ENCODE results near the gene NRIP3. TPM values are rescaled to one million over a fixed set of nuclear protein-coding genes. Genes with fewer than 3 reads are reported as not detected.
"Not testable (repeated sequence)": the region's sequence is repeated elsewhere in the genome, so short reads cannot be mapped to it uniquely, and the experiment has no call there.

NRIP3 gene
- total and polyA plus RNA-seq, 9 donors = 0.24 to 16.9 (median 0.99) TPM

- intact Hi-C loops (cut with DNase I) = loop anchor here in 2 of 4 donors (1.0 to 5.0 kb wide), 2 partner anchors 120 kb away; no protein-coding TSS in a partner anchor
- 82 to 89% (median 86%) methylated on average over 6 of the region's 6 CpGs for WGBS, 3 donors
Measured at GRCh38 chr11:9016916-9017642, 13.3 kb upstream of the NRIP3 start.

GRCh38 chr11:9015677-9016076 is 11.9 kb upstream of the NRIP3 start:
- H3K4me1 ChIP-seq (ENCODE audit: insufficient read depth) = no peaks in the 10 kb centered on the region
- 8 to 13% (median 13%) methylated on average over 4 of the region's 4 CpGs for WGBS, 3 donors
- H3K27me3 ChIP-seq = no peaks in the 10 kb centered on the region
- no peaks in the 10 kb centered on the region for H3K9me3 ChIP-seq
- H3K36me3 ChIP-seq = no peaks in the 10 kb centered on the region
- no peak overlapping the region for H3K27ac ChIP-seq
- intact Hi-C loops (cut with DNase I) = loop anchor here in 2 of 4 donors (1.0 to 5.0 kb wide), 2 partner anchors 122 kb away; no protein-coding TSS in a partner anchor
- H3K4me3 ChIP-seq = no peak overlapping the region
- TF ChIP-seq EP300 (IDR thresholded peaks at IDR 0.05) (no peak), CTCF (IDR thresholded peaks at IDR 0.05) (peak; percentile 39 to 57 (median 56))
- peak; percentile 35 to 60 (median 51) for DNase-seq

More at GRCh38 chr11:9016916-9017642, 13.3 kb upstream of the NRIP3 start:
- no peak for TF ChIP-seq EP300 (IDR thresholded peaks at IDR 0.05)
- no peak for TF ChIP-seq CTCF (IDR thresholded peaks at IDR 0.05)
- no peak for TF ChIP-seq POLR2A (IDR thresholded peaks at IDR 0.05)
- Histone ChIP-seq H3K4me3 (no peak overlapping the region), H3K27me3 (no peaks in the 10 kb centered on the region), H3K4me1 (ENCODE audit: insufficient read depth) (peaks cover 2% of the 10 kb centered on the region), H3K27ac (no peak overlapping the region), H3K9me3 (no peaks in the 10 kb centered on the region), H3K36me3 (no peaks in the 10 kb centered on the region)
- DNase-seq = no peak

GRCh38 chr11:9014826-9015225 is 11.0 kb upstream of the NRIP3 start:
- Histone ChIP-seq H3K4me1 (ENCODE audit: insufficient read depth) (no peaks in the 10 kb centered on the region), H3K9me3 (no peaks in the 10 kb centered on the region), H3K4me3 (no peak overlapping the region), H3K27me3 (no peaks in the 10 kb centered on the region), H3K27ac (no peak overlapping the region), H3K36me3 (no peaks in the 10 kb centered on the region)
- TF ChIP-seq EP300 (IDR thresholded peaks at IDR 0.05) (no peak), POLR2A (IDR thresholded peaks at IDR 0.05) (no peak), CTCF (IDR thresholded peaks at IDR 0.05) (no peak)
- intact Hi-C loops (cut with DNase I) = loop anchor here in 1 of 4 donors (5.0 kb wide), 1 partner anchor 122 kb away; no protein-coding TSS in a partner anchor
- no peak for DNase-seq
- 95 to 98% (median 98%) methylated on average over 3 of the region's 3 CpGs for WGBS, 3 donors

- Histone ChIP-seq H3K4me3 (no peak overlapping the region), H3K36me3 (no peaks in the 10 kb centered on the region), H3K27me3 (no peaks in the 10 kb centered on the region), H3K9me3 (no peaks in the 10 kb centered on the region), H3K27ac (no peak overlapping the region), H3K4me1 (ENCODE audit: insufficient read depth) (no peaks in the 10 kb centered on the region)
- intact Hi-C loops (cut with DNase I) = no loop called here
- TF ChIP-seq EP300 (IDR thresholded peaks at IDR 0.05) = no peak
- TF ChIP-seq CTCF (IDR thresholded peaks at IDR 0.05) = no peak
- no peak for TF ChIP-seq POLR2A (IDR thresholded peaks at IDR 0.05)
- no peak for DNase-seq
- WGBS, 3 donors = 81 to 87% (median 86%) methylated on average over 4 of the region's 4 CpGs
Measured at GRCh38 chr11:9013373-9013772, 9.6 kb upstream of the NRIP3 start.

GRCh38 chr11:9009538-9009937 is 5.7 kb upstream of the NRIP3 start:
- H3K36me3 ChIP-seq; H3K27me3 ChIP-seq; DNase-seq; H3K27ac ChIP-seq; intact Hi-C loops (cut with DNase I); H3K4me1 ChIP-seq (ENCODE audit: insufficient read depth); H3K4me3 ChIP-seq; H3K9me3 ChIP-seq: not testable (repeated sequence)
- WGBS, 3 donors = 63 to 87% (median 70%) methylated on average over 1 of the region's 1 CpG

Measured in ovary (tissue), 9 donors.